Myocyte (in vitro differentiated cells): Measurements from ENCODE around the gene NLRC4. TPM values are rescaled to one million over a fixed set of nuclear protein-coding genes. Genes with fewer than 3 reads are reported as not detected.
"Not testable (repeated sequence)": the region's sequence is repeated elsewhere in the genome, so short reads cannot be mapped to it uniquely, and the experiment has no call there.

Experiments used
- DNase-seq: peaks from one replicate; pipeline ENCODE4 v3.0.0-alpha.2; 2012; ENCODE audit warnings: low read depth
- polyA plus RNA-seq: library from polyadenylated mRNA; unstranded; fragments of >200 nt; gene quantifications from one replicate; pipeline ENCODE4 v1.2.1, GENCODE V29; 2012; ENCODE audit warnings: missing spikeins
- total RNA-seq: library from RNA; depleted of rRNA; stranded (reverse); fragments of >200 nt; gene quantifications from 2 replicates; pipeline ENCODE4 v1.2.3, GENCODE V29; 2014

NLRC4 gene, protein sequence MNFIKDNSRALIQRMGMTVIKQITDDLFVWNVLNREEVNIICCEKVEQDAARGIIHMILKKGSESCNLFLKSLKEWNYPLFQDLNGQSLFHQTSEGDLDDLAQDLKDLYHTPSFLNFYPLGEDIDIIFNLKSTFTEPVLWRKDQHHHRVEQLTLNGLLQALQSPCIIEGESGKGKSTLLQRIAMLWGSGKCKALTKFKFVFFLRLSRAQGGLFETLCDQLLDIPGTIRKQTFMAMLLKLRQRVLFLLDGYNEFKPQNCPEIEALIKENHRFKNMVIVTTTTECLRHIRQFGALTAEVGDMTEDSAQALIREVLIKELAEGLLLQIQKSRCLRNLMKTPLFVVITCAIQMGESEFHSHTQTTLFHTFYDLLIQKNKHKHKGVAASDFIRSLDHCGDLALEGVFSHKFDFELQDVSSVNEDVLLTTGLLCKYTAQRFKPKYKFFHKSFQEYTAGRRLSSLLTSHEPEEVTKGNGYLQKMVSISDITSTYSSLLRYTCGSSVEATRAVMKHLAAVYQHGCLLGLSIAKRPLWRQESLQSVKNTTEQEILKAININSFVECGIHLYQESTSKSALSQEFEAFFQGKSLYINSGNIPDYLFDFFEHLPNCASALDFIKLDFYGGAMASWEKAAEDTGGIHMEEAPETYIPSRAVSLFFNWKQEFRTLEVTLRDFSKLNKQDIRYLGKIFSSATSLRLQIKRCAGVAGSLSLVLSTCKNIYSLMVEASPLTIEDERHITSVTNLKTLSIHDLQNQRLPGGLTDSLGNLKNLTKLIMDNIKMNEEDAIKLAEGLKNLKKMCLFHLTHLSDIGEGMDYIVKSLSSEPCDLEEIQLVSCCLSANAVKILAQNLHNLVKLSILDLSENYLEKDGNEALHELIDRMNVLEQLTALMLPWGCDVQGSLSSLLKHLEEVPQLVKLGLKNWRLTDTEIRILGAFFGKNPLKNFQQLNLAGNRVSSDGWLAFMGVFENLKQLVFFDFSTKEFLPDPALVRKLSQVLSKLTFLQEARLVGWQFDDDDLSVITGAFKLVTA
- not detected in 2 replicates for total RNA-seq
- 0.39 TPM for polyA plus RNA-seq

DNA sequence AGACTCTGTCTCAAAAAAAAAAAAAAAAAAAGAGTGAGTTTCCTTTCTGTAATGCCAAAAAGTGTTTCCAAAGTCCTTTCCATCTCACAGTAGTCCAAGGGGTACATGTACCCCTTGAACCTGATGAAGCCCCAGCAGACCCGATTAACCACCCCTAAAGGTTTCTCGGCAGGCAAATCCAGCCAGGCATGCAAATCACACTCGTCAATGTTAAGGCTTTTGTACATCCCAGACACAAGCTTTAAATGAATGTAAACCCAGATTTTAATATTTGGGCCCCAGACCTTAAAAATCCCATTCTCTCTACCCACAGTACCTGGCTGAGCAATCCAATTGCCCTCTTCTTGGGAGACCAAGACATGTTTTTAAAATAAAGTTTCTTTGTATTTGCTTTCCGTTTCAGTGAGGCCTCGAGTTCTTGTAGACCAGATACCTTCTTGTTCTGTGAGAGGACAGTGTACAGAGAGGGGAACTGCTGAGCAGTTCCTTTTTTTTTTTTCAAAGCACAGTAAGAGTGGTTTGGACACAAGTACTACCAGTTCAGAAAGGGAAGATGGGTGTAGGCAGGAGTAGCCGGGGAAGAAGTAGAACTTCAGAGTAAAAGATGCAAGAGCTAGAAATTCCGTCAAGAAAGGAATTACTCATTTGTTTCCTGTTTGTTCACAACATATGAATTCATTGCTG lies at the start of gene NLRC4:
Gene NLRC4 (minus strand): TSS at position 465 of the 684 bp plus-strand sequence. CDS start 8,111 bp downstream, outside the sequence.
- DNase-seq, result no peak

DNA sequence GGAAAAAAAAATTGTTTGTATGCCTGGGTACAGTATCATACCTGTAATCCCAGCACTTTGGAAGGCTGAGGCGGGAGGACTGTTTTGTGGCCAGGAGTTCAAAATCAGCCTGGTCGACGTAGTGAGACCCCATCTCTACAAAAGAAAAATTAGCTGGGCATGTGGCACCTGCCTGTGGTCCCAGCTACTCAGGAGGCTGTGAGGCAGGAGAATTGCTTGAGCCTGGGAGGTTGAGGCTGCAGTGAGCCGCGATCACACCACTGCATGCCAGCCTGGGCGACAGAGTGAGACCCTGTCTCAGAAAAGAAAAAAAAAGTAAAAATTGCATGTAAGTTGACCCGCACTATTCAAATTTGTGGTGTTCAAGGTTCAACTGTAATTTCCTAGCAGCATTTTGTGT lies 45.9 kb upstream of the NLRC4 start:
- no peak for DNase-seq

DNA sequence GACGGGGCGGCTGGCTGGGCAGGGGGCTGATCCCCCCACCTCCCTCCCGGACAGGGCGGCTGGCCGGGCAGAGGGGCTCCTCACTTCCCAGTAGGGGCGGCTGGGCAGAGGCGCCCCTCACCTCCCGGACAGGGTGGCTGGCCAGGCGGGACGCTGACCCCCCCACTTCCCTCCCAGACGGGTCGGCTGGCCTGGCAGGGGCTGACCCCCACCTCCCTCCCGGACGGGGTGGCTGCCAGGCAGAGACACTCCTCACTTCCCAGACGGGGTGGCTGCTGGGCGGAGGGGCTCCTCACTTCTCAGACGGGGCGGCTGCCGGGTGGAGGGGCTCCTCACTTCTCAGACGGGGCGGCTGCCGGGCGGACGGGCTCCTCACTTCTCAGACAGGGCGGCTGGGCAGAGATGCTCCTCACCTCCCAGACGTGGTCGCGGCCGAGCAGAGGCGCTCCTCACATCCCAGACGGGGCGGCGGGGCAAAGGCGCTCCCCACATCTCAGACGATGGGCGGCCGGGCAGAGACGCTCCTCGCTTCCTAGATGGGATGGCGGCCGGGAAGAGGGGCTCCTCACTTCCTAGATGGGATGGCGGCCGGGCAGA lies 29.4 kb upstream of the NLRC4 start:
- not testable (repeated sequence) for DNase-seq

DNA sequence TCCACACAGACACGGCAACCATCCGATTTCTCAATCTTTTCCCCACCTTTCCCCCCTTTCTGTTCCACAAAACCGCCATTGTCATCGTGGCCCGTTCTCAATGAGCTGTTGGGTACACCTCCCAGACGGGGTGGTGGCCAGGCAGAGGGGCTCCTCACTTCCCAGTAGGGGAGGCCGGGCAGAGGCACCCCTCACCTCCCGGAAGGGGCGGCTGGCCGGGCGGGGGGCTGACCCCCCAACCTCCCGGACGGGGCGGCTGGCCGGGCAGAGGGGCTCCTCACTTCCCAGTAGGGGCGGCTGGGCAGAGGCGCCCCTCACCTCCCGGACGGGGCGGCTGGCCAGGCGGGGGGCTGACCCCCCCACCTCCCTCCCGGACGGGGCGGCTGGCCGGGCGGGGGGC lies 28.8 kb upstream of the NLRC4 start:
- not testable (repeated sequence) for DNase-seq

DNA sequence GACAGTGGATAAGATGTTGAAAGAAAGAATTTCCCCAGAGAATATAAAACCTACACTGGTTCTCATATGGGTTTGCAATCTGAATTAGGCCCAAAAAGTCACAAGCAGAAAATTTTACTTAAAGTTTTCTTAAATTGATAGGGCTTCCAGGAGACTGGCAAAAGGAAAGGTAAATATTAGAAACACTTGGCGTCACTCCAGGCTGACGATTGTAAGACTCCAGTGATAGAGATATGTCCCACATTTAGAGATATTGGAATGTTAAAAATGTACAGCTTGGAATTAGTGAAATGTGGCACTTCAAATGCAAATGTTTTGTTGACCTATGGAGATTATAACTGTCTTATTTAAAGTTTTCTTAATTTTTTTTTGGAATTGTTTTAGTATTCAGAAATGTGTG lies 27.1 kb upstream of the NLRC4 start:
- no peak for DNase-seq

DNA sequence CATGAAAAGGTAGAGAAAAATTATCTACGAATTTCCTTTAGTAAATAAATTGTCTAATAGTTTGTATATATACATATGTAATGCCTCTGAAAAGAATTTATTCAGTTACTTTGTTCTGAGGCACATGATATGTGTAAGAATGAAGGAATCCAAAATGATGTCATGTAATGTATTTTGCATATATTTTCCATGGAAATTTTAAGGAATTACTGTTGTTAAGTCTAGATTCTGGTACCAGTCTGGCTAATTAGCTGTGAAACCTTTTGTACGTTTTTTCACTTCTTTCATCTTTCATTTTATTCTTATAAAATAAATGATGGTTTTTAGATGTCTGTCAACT lies 25.3 kb upstream of the NLRC4 start:
- DNase-seq, result no peak

DNA sequence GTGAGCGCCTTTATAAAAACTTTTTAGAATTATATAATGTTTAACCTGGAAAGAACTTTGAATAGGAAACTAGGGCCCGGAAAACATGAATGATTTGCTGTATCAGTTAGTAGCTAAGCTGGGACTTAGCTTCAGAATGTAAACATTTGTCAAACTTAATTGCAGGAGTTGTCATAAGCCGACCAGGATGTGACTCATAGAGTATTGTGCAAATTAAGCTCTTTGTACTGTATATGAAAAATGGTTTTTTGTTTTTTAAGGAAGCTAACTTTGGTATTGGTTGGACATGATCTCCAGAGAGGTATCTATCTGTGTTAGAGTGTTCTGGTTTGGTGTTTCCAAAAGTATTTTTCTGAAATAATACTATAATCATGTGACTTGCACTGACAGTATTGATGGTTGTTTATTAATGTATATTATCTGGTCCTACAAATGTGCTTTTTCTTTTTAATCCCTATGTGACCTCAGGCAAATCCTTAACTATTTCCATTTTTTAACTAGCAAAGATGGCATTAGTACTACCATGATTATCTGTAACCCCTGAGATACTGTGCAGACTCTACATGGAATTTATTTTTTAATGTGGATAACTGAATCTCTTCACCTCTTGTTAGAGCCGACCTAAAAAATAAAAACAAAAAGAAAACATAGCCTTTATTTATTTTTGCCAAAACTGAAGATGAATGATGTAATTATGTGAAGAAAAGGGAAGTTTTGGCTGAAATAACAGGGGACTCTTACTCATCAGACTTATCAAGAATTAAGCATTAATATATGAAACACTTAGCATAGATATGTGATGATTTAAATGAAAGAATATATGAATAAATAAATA lies 24.7 kb upstream of the NLRC4 start:
- no peak for DNase-seq

DNA sequence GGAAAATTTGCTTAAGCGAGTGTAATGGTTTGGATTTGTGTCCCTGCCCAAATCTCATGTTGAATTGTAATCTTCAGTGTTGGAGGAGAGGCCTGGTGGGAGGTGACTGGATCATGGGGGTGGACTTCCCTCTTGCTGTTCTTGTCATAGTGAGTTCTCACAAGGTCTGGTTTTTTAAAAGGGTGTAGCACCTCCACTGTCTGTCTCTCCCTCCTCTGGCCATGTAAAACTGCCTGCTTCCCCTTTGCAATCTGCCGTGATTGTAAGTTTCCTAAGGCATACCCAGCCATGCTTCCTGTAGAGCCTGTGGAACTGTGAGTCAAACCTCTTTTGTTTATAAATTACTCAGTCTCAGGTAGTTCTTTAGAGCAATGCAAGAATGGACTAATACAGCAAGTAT lies 19.6 kb upstream of the NLRC4 start:
- no peak for DNase-seq

DNA sequence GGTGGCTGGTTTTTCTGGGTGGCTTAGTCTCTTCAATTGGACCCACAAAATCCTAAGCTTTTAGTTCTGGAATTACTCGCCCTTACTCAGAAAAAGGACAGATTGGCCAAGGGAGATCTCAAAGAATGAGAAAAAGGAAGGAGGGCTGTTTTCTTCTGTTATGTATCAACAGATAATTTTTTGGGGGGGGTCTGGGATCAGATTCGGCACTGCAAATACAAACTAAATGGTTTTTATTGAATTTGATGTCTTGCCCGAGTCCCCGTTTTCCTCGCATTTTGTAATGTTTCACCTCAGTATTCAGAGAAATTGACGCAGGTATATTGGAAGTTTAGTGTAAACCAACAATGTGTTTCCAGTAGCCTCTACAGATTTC lies 13.8 kb upstream of the NLRC4 start:
- DNase-seq, result no peak

DNA sequence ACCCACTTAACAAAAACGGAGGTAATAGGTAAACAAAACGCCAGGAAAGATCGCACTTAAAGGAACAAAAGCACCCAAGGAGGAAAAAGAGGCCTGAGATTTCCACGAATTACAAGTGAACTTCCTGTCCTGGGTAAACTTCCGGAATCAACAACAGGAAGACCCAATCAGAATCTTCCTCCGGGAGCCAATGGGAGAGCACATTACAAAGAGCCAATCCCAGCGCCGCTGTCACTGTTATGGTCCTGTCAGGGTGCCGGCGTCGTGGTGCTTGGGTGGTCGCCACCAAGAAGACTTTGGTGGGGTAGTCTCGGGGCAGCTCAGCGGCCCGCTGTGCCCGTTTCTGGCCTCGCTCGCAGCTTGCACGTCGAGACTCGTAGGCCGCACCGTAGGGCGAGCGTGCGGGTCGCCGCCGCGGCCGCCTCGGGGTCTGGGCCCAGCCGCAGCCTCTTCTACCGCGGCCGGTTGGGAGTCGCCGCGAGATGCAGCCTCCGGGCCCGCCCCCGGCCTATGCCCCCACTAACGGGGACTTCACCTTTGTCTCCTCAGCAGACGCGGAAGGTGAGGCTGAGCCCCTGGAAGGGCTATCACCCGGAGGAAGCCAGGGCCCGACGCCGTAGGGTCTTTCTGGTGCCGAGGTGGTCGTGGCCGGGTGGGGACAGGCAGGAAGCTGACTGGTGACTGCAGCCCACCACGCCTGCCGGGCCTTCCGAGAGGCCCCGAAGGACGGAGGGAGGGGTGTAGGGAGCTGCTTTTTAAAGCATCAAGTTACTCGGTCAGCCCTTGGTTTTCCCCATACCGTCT lies 13.2 kb upstream of the NLRC4 start, which contains the start of gene YIPF4:
Gene YIPF4 (plus strand): TSS at position 231 of the 804 bp plus-strand sequence. CDS start 252 bp downstream, at position 483.
- peak; percentile 95 for DNase-seq

DNA sequence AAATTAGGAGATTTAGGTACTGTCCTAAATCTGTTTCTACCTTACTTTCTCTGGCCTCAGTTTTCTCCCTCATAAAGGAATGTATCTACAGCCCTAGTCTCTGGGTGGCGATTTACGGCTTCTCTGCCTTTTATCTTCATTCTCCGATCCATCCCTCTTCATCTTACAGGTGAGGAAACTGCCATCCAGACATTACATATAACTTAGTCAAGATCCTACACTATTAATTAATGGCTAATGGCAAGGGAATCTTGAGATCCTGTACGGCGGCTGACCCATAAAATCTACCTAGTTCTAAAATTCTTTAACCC lies 12.6 kb upstream of the NLRC4 start:
- no peak for DNase-seq

DNA sequence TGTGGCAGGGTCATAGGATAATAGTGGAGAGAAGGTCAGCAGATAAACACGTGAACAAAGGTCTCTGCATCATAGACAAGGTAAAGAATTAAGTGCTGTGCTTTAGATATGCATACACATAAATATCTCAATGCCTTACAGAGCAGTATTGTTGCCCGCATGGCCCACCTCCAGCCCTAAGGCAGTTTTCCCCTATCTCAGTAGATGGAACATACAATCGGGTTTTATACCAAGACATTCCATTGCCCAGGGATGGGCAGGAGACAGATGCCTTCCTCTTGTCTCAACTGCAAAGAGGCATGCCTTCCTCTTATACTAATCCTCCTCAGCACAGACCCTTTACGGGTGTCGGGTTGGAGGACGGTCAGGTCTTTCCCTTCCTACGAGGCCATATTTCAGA lies 11.1 kb upstream of the NLRC4 start:
- not testable (repeated sequence) for DNase-seq

DNA sequence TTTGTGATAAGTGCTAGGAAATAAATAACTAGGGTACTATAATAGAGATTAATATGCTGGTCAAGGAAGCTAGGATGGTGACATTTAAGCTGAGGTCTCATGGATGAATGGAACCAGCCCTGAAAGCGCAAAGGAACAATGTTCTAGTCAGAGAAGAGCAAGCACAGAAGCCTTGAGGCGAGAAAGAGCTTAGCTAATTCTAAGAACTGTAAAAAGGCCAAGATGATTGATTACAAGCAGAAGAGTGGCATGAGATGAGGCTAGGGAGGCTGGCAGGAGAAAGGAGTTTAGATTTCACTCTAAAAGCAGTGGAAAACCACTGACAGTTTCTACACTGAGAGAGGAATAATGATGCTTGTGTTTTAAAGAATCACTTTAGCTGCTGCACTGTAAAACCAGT lies 9.6 kb upstream of the NLRC4 start:
- no peak for DNase-seq

DNA sequence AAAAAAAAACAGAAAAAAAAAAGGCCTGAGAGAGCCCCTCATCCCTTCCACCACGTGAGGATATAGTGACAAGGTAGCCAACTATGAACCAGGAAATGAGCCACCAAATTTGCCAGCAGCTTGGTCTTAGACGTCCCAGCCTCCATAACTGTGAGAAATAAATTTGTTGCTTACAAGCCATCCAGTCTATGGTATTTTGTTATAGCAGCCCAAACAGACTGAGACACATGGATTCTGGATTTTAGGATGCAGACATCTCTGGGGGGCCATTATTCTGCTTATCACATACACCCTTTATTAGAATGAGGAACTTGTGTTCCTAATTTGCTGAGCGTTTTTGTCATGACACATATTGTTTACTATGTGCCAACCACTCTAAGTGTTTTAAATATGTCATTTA lies 7.6 kb upstream of the NLRC4 start:
- DNase-seq, result no peak

DNA sequence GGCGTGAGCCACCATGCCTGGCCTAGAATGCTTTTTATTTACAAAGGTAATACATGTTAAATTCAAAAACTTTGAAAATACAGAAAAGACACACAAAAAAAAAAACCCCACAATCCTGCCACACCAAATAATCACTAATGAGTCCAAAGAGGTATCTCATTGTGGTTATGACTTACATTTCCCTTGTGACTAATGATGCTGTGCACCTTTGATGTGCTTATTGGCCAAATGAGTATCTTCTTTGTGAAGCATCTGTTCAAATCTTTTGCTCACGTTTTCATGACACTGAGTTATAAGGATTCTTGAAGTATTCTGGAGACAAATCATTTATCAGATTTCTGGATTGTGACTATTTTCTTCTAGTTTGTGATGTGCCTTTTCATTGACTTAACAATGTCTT lies 6.4 kb upstream of the NLRC4 start:
- no peak for DNase-seq

DNA sequence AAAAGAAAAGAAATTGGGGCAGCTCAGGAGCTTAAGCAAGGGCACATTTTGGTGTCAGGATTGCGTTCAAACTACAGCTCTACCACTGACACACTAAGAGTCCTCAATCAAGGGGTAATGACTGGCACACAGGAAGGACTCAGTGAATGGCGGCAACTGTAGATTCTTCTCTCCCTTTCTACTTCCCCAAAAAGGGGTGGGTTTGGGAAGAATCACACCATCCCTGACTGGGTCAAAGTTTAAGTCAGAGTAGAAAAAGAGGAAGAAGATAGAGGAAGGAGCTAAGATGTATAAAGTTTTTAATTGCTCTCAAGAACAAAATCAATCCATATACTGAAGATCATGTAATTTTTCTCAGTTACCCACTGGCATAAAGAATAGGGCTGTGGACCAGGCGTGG lies 2.6 kb downstream of the NLRC4 start:
- DNase-seq, result no peak

DNA sequence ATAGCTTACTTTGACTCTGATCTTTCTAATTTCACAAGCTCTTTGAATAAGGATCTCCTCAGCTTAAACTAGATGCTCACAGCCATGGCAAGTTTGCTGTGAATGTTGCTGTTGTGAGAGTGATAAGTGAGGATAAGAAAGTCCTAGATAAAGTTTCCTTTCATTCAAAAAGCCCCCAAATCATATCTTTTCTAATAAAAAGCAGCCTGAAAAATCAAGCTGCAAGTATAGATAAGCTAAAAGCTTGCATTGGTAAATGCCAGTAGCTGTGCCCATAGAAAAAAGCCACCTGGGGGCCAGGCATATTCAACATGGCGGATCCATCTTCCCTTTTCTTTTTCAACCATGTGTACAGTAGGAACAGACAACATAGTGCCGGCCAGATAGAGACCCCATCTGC lies 4.3 kb downstream of the NLRC4 start:
- no peak for DNase-seq

DNA sequence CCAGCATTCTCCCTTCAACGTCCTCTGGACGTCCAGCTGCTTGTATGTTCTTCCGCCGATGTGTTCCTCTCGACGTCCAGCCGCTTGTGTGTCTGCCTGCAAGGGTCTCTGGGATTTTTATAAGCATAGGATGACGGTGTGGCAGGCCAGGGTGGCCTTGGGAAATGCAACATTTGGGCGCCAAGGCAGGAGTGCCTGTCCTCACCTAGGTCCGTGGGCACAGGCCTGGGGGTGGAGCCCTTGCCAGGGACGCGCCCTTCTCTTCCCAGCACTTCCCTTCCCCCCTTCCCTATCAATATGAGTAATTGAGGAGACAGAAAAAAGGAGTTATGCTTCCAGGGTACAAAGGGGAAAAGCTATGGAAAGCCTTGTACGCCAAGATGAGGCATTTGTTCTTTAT lies 6.4 kb downstream of the NLRC4 start:
- DNase-seq, result no peak

DNA sequence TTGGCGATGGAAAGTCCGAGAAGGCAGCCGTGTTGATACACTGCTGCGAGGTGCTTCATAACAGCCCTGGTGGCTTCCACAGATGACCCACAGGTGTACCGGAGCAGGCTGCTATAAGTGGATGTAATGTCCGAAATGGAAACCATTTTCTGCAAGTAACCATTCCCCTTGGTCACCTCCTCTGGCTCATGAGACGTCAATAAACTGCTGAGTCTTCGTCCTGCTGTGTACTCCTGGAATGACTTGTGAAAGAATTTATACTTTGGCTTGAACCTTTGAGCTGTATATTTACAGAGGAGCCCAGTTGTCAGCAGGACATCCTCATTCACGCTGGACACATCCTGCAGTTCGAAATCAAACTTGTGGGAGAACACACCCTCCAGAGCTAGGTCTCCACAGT lies 14.4 kb downstream of the NLRC4 start:
- DNase-seq, result no peak
